IPS-18c (cell line): ENCODE measurements around the gene MCOLN2.
"Not testable (repeated sequence)": the region's sequence is repeated elsewhere in the genome, so short reads cannot be mapped to it uniquely, and the experiment has no call there.

Experiments used
- H3K4me3 ChIP-seq: 2 replicates; pipeline ENCODE4 v1.7.0; 2013; ENCODE audit warnings: low read depth, mild to moderate bottlenecking, low read length, moderate library complexity; ENCODE audit not compliant: insufficient read depth
- H3K9me3 ChIP-seq: one replicate; pipeline ENCODE4 v1.6.1; 2013; ENCODE audit warnings: mild to moderate bottlenecking, low read length, moderate library complexity; ENCODE audit not compliant: control insufficient read depth, insufficient read depth

Gene MCOLN2

GRCh38 chr1:84929581-84929980 lies 67.3 kb downstream of the MCOLN2 start:
- no peaks in the 10 kb centered on the region for H3K9me3 ChIP-seq
- H3K4me3 ChIP-seq, result no peak overlapping the region

- Histone ChIP-seq H3K4me3 (no peak overlapping the region), H3K9me3 (no peaks in the 10 kb centered on the region)
Observed at GRCh38 chr1:84928979-84929378, 67.9 kb downstream of the MCOLN2 start.

- H3K4me3 ChIP-seq, result no peak overlapping the region
- no peaks in the 10 kb centered on the region for H3K9me3 ChIP-seq
Observed at GRCh38 chr1:84923317-84923716, 73.6 kb downstream of the MCOLN2 start.

- H3K4me3 ChIP-seq, result no peak overlapping the region
Observed at GRCh38 chr1:84920159-84920558, 76.8 kb downstream of the MCOLN2 start.

GRCh38 chr1:84919461-84919970 lies 77.4 kb downstream of the MCOLN2 start:
- Histone ChIP-seq H3K4me3 (no peak overlapping the region), H3K9me3 (peaks cover 2% of the 10 kb centered on the region)

More at GRCh38 chr1:84920159-84920558, 76.8 kb downstream of the MCOLN2 start:
- H3K9me3 ChIP-seq, result peaks cover 2% of the 10 kb centered on the region

GRCh38 chr1:84918726-84919336 lies 78.1 kb downstream of the MCOLN2 start:
- peaks cover 2% of the 10 kb centered on the region for H3K9me3 ChIP-seq
- H3K4me3 ChIP-seq, result no peak overlapping the region

- H3K4me3 ChIP-seq, result no peak overlapping the region
- H3K9me3 ChIP-seq, result peaks cover 2% of the 10 kb centered on the region
Observed at GRCh38 chr1:84916897-84917296, 80.0 kb downstream of the MCOLN2 start.

GRCh38 chr1:84913555-84913892 lies 83.4 kb downstream of the MCOLN2 start:
- peaks cover 2% of the 10 kb centered on the region for H3K9me3 ChIP-seq

GRCh38 chr1:84912726-84913554 lies 84.0 kb downstream of the MCOLN2 start:
- peaks cover 2% of the 10 kb centered on the region for H3K9me3 ChIP-seq
- H3K4me3 ChIP-seq, result no peak overlapping the region

More at GRCh38 chr1:84913555-84913892, 83.4 kb downstream of the MCOLN2 start:
- H3K4me3 ChIP-seq, result no peak overlapping the region

- H3K9me3 ChIP-seq, result not testable (repeated sequence)
Observed at GRCh38 chr1:84908746-84909464, 88.0 kb downstream of the MCOLN2 start.

GRCh38 chr1:84907095-84907827 lies 89.7 kb downstream of the MCOLN2 start:
- Histone ChIP-seq H3K4me3 (no peak overlapping the region), H3K9me3 (peaks cover 2% of the 10 kb centered on the region)

More at GRCh38 chr1:84908746-84909464, 88.0 kb downstream of the MCOLN2 start:
- not testable (repeated sequence) for H3K4me3 ChIP-seq

- not testable (repeated sequence) for H3K4me3 ChIP-seq, H3K9me3 ChIP-seq
Observed at GRCh38 chr1:84902727-84903126, 94.2 kb downstream of the MCOLN2 start.

GRCh38 chr1:84899969-84900368 lies 96.9 kb downstream of the MCOLN2 start:
- H3K4me3 ChIP-seq, result no peak overlapping the region
- peaks cover 2% of the 10 kb centered on the region for H3K9me3 ChIP-seq

- H3K9me3 ChIP-seq, result no peaks in the 10 kb centered on the region
- H3K4me3 ChIP-seq, result no peak overlapping the region
Observed at GRCh38 chr1:84896279-84896678, 100.6 kb downstream of the MCOLN2 start.

- Histone ChIP-seq H3K4me3 (peak within 1 kb of the TSS; percentile 63), H3K9me3 (no peaks in the 10 kb centered on the region)
Observed at GRCh38 chr1:84892705-84893618, 104.0 kb downstream of the MCOLN2 start, which contains the start of gene LPAR3. LPAR3 (minus strand) TSS chr1:84893206; CDS start chr1:84866120, 27,086 bp downstream.

GRCh38 chr1:84890566-84890965 lies 106.3 kb downstream of the MCOLN2 start:
- no peaks in the 10 kb centered on the region for H3K9me3 ChIP-seq
- no peak overlapping the region for H3K4me3 ChIP-seq
